Activated CD8-positive, alpha-beta T cell treated with anti-CD3 and anti-CD28 coated beads, Interleukin-2, amount 10 ng/mL, durations not matched to agents 7 days and 5 days (primary cell): ENCODE measurements around the gene CDH13. TPM values are rescaled to one million over a fixed set of nuclear protein-coding genes. Genes with fewer than 3 reads are reported as not detected.

Experiments used
- ATAC-seq: fragments of 150-1000 bp; cut with Tn5 transposase; one replicate; pipeline ENCODE4 v1.10.0; 2021; ENCODE audit warnings: moderate library complexity
- CTCF ChIA-PET: fragments of 350-600 bp; sonication (Branson Sonifier 250); formaldehyde crosslinking; loops from one replicate; lab custom pipeline; 2021; ENCODE audit warnings: antibody characterized with exemption; lab: Charles Lee
- POLR2A ChIA-PET: fragments of 350-600 bp; sonication (Branson Sonifier 250); formaldehyde crosslinking; loops from one replicate; lab custom pipeline; 2021; ENCODE audit warnings: antibody characterized with exemption; lab: Charles Lee
- DNase-seq: peaks from one replicate; pipeline ENCODE4 v3.0.0-alpha.2; 2020
- H3K27ac Mint-ChIP-seq: one replicate; pipeline ENCODE4 v1.8.0; 2021; ENCODE audit warnings: mild to moderate bottlenecking, mixed read lengths
- H3K27me3 Mint-ChIP-seq: one replicate; pipeline ENCODE4 v1.8.0; 2021; ENCODE audit warnings: low read depth, mixed read lengths
- H3K36me3 Mint-ChIP-seq: one replicate; pipeline ENCODE4 v1.8.0; 2021; ENCODE audit warnings: low read depth, mixed read lengths
- H3K4me1 Mint-ChIP-seq: one replicate; pipeline ENCODE4 v1.8.0; 2021; ENCODE audit warnings: low read depth, mixed read lengths
- H3K4me3 Mint-ChIP-seq: one replicate; pipeline ENCODE4 v1.8.0; 2021; ENCODE audit warnings: mild to moderate bottlenecking, mixed read lengths
- H3K9me3 Mint-ChIP-seq: one replicate; pipeline ENCODE4 v1.8.0; 2022; ENCODE audit warnings: mixed read lengths; ENCODE audit not compliant: insufficient read depth
- total RNA-seq, 2 experiments: library from RNA; stranded (reverse); gene quantifications; one replicate each; pipeline ENCODE4 v1.2.3, GENCODE V29; 2021

Gene CDH13
- total RNA-seq, 2 experiments from 2014 or later: not detected

DNA sequence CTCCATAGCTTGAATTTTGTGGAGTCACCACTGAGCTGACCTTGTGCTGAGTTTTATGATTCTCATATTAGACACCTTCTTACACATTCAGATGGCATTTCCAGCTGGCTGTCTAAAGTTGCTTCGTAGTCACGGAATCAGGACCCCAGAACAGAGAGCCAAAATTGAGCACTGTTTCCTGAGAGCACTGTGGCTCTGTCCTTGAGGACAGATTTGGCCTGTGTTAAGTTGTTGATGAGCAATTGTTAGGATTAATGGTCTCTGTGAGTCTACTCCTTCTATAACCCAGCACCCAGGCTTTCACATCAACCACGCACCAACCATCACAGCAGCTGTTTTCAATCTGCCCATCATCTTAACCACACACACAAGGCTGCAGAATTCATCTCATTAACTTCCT is 903.5 kb downstream of the CDH13 start:
- Mint-ChIP-seq H3K4me1 (no peaks in the 10 kb centered on the region), H3K36me3 (no peaks in the 10 kb centered on the region), H3K27me3 (no peaks in the 10 kb centered on the region), H3K9me3 (no peaks in the 10 kb centered on the region), H3K27ac (no peak overlapping the region), H3K4me3 (no peak overlapping the region)
- DNase-seq: no peak
- no peak for ATAC-seq
- POLR2A ChIA-PET: no interaction called here
- CTCF ChIA-PET: no interaction called here

DNA sequence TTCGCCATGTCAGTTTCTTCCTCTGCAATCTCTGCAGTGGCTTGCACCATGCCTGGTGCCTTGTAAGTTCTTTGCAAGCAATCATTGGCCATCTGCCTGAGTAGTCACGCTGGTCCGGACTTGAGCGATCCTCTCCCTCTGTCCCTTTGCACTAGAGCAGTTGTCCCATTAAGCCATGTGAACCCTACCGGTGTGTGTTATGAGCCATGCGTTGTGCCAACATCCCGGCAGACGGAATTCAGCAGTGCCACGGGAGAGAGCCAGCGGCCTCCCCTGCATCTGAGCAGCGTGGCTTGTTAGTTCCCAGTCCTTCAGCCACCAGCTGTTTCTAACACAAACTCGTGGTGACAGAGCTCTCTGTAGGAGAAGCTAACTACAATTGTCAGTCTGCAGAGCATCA is 905.9 kb downstream of the CDH13 start:
- Mint-ChIP-seq H3K27ac (no peak overlapping the region), H3K36me3 (no peaks in the 10 kb centered on the region), H3K9me3 (no peaks in the 10 kb centered on the region), H3K27me3 (no peaks in the 10 kb centered on the region), H3K4me3 (no peak overlapping the region), H3K4me1 (no peaks in the 10 kb centered on the region)
- ChIA-PET POLR2A (no interaction called here), CTCF (no interaction called here)
- no peak for DNase-seq
- ATAC-seq: no peak

DNA sequence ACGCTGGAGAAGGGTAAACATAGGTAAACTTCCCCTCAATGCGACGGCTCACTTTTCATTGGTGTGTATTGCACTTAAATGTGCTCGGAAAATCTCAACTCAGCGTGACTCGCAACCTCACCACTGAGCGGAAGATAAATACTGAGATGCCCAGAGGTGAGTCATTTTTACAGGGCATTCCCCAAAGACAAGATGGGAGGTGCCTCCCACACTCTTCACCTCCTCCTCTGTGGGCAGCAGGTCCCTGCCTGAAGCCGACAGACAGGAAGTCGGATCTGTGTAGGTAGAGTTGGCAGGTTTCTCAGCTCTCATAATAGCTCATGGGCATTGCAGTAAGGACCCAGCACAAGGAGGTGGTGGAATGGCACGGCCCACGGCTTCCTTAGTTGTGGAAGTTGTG is 906.4 kb downstream of the CDH13 start:
- H3K27me3 Mint-ChIP-seq: no peaks in the 10 kb centered on the region
- H3K27ac Mint-ChIP-seq: no peak overlapping the region
- H3K9me3 Mint-ChIP-seq: no peaks in the 10 kb centered on the region
- ATAC-seq (no peak), DNase-seq (no peak)
- H3K4me1 Mint-ChIP-seq: no peaks in the 10 kb centered on the region
- ChIA-PET CTCF (no interaction called here), POLR2A (no interaction called here)
- no peaks in the 10 kb centered on the region for H3K36me3 Mint-ChIP-seq
- no peak overlapping the region for H3K4me3 Mint-ChIP-seq

DNA sequence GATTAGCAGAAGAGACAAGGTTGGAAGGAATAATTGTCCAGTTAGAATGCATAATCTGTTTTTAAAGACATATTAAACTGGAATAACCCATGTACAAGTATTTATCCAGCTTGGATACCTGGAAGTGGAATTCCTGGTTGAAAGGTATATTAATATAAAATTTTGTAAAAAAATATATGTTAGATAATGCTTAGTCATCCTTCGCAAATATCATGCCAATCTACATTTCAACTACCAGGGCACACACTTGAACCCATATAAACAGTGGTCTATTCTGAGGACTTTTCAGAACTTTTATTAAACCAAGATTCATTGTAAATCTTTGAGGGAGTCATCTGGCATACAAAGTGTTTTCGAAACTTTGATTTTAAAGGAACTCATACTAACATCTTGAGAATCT is 911.9 kb downstream of the CDH13 start:
- POLR2A ChIA-PET: no interaction called here

DNA sequence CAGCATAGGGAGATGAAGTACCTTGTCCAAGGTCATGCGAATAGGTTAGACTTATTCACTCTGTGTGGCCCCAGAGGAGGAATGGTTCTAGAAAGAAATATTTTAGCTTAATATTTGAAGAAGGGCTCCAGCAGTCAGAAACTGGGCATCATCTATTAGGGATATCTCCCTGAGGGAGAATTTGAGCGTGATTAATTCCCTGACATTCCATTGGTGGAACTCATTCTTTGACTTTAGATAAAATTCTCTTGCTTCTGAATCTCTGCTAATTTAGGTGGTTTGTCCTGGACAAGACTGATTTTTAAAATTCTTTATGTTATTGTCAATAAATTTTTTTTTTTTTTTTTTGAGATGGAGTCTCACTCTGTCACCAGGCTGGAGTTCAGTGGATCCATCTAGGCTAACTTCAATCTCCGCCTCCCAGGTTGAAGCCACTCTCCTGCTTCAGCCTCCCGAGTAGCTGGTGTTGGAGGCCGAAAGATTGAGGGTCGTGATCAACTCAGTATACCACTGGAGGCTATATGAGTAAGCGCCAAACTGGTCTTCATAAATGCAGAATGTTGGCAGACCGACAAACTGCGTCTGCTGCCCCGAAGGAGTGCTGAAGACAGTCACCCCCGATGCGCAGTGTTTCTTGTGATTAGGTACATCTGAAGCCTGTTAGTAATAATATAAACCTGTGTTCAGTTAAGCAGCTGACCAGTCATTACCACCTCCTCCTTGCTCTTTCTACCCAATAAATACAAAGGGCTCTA is 913.1 kb downstream of the CDH13 start:
- H3K27me3 Mint-ChIP-seq: no peaks in the 10 kb centered on the region
- no peak overlapping the region for H3K27ac Mint-ChIP-seq
- no peak for ATAC-seq
- POLR2A ChIA-PET: no interaction called here
- H3K4me3 Mint-ChIP-seq: no peak overlapping the region
- no peaks in the 10 kb centered on the region for H3K36me3 Mint-ChIP-seq
- DNase-seq: no peak
- no peaks in the 10 kb centered on the region for H3K4me1 Mint-ChIP-seq
- H3K9me3 Mint-ChIP-seq: no peaks in the 10 kb centered on the region
- CTCF ChIA-PET: no interaction called here

More for the DNA sequence above, 911.9 kb downstream of the CDH13 start:
- Mint-ChIP-seq H3K36me3 (no peaks in the 10 kb centered on the region), H3K27ac (no peak overlapping the region), H3K4me3 (no peak overlapping the region), H3K9me3 (no peaks in the 10 kb centered on the region), H3K27me3 (no peaks in the 10 kb centered on the region), H3K4me1 (no peaks in the 10 kb centered on the region)
- ATAC-seq: no peak
- DNase-seq: no peak
- CTCF ChIA-PET: no interaction called here

DNA sequence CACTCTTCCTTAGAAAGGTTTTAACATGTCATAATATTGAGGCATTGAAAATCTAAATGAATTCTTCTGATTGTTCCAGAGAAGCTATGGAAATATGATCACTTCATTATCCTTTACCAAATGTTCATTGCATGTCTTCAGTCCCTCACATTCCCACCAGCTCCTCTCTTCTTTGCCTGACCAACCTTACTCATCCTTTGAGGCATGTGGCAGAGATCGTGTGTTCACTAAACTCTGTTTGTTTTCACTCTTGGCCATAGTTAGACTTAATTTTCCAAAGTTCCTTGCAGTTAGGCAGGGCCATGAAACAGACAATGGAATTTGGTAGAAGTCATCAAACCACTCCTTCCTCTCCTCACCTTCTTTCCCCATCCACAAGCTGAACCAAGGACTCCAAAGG is 914.5 kb downstream of the CDH13 start:
- ChIA-PET CTCF (no interaction called here), POLR2A (no interaction called here)
- no peak overlapping the region for H3K27ac Mint-ChIP-seq
- H3K4me1 Mint-ChIP-seq: no peaks in the 10 kb centered on the region
- no peaks in the 10 kb centered on the region for H3K36me3 Mint-ChIP-seq
- no peak overlapping the region for H3K4me3 Mint-ChIP-seq
- ATAC-seq (no peak), DNase-seq (no peak)
- H3K9me3 Mint-ChIP-seq: no peaks in the 10 kb centered on the region
- H3K27me3 Mint-ChIP-seq: no peaks in the 10 kb centered on the region

DNA sequence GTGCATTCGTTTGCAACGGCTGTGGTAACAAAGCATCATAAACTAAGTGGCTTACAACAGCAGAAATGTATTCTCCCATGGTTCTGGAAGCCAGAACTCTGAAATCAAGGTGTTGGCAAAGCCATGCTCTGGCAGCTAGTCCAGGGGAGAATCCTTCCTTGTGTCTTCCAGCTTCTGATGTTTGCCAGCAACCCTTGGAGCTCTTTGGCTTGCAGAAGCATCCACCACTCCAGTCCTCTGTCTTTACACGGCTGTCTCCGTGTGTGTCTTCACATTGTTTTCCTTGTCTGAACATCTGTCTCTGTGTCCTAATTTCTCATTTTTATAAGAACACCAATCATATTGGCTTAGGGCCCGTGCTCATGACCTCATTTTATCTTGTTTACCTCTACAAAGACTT is 915.7 kb downstream of the CDH13 start:
- Mint-ChIP-seq H3K4me3 (no peak overlapping the region), H3K27ac (no peak overlapping the region), H3K27me3 (no peaks in the 10 kb centered on the region), H3K4me1 (no peaks in the 10 kb centered on the region), H3K36me3 (no peaks in the 10 kb centered on the region), H3K9me3 (no peaks in the 10 kb centered on the region)
- ATAC-seq: no peak
- no peak for DNase-seq
- CTCF ChIA-PET: no interaction called here
- POLR2A ChIA-PET: no interaction called here

DNA sequence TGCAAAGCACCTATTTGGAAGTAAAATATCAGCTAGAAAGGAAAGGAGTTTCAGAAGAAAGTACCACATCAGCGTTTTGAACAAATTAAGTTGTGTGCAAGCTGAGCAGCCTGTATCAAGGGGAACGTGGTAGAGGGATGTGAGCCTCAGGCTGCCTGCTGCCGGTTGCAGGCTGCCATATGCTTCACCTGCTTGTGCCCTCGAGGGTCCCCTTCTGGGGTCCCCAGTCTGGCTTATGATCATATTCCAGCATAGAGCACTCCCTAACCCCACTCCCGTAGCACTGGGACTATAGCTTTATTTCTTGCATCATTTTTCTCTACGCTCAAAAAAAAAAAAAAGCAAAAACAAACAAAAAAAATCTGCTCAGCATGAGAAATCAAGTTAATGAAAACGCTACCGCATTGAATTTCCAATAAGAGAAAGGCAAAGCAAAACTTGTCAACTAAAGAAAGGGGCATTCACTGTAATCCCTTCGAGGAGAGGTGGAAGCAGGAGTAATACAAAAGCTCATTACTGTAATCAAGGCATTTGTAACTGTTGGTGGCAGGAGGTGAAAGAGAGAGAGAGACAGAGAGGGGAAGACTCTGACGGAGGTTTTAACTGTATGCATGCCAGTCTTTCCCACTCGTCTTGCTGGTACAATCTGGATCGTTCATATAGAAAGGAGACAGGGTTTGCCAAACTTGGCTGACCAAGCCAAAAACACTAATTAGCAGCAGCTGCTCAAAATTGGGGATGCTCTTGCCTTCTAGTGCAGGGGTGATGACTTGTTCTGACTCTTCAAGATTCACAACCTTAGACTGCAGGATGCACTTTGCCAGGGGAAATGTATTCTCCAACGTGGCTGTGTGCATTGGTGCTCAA is 922.8 kb downstream of the CDH13 start:
- Mint-ChIP-seq H3K36me3 (no peaks in the 10 kb centered on the region), H3K4me1 (no peaks in the 10 kb centered on the region), H3K4me3 (no peak overlapping the region), H3K27me3 (no peaks in the 10 kb centered on the region), H3K27ac (no peak overlapping the region), H3K9me3 (no peaks in the 10 kb centered on the region)
- DNase-seq (no peak), ATAC-seq (no peak)
- POLR2A ChIA-PET: no interaction called here
- CTCF ChIA-PET: no interaction called here

DNA sequence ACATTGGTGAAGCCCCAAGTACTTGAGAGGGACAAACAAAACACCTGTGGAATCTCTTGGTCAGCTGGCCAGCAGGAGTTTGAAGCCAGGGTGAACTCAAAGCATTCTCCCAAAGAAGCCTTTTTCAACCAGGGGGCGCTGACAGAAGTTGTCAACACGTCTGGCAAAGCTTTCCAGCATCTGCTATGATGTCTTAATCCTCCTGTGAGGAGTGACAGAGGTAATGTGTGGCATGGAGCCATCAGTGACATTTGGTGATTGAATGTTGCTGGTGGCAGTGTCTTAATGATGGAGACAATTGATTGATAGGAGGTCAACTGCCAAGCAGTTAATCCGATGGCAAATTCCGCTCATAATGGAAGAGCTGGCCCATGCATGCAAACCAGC is 923.4 kb downstream of the CDH13 start:
- Mint-ChIP-seq H3K27me3 (no peaks in the 10 kb centered on the region), H3K4me1 (no peaks in the 10 kb centered on the region), H3K9me3 (no peaks in the 10 kb centered on the region), H3K27ac (no peak overlapping the region), H3K36me3 (no peaks in the 10 kb centered on the region), H3K4me3 (no peak overlapping the region)
- ChIA-PET CTCF (no interaction called here), POLR2A (no interaction called here)
- DNase-seq (no peak), ATAC-seq (no peak)

DNA sequence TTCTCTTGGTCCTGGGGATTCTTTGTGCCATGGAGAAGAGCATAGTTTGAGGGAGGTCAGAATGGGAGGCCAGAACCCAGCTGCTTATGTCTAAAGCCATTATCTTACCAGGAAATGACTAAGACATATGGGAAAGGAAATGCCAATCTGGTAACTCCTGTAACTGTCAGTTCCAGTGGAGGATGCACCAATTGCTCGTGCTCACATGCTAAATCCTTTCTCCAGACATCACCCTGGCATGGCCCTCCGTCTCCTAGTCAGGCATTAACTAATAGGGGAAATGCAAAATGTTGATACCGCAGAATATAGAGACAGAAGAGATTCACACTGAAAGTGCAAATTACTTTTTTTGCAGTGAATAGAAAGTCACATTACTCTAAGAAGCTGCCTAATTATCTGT is 925.5 kb downstream of the CDH13 start:
- H3K27me3 Mint-ChIP-seq: no peaks in the 10 kb centered on the region
- H3K4me1 Mint-ChIP-seq: no peaks in the 10 kb centered on the region
- H3K4me3 Mint-ChIP-seq: no peak overlapping the region
- H3K36me3 Mint-ChIP-seq: no peaks in the 10 kb centered on the region
- POLR2A ChIA-PET: no interaction called here
- no peak overlapping the region for H3K27ac Mint-ChIP-seq
- DNase-seq (no peak), ATAC-seq (no peak)
- CTCF ChIA-PET: no interaction called here
- no peaks in the 10 kb centered on the region for H3K9me3 Mint-ChIP-seq

DNA sequence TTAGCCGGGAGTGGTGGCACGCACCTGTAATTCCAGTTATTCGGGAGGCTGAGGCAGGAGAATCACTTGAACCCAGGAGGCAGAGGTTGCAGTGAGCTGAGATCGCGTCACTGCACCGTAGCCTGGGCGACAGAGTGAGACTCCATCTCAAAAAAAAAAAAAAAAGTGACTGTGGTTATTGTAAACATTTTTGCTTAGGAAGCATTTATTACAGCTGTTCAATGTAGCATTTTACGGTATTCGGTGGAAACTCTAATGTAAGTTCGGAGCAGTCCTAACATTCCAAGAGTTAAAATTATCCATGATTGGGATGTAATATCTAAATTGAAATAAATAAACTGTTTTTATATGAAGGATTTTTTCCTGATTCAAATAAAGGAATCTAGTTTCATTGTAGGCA is 926.2 kb downstream of the CDH13 start:
- Mint-ChIP-seq H3K9me3 (no peaks in the 10 kb centered on the region), H3K36me3 (no peaks in the 10 kb centered on the region), H3K27ac (no peak overlapping the region), H3K4me3 (no peak overlapping the region), H3K27me3 (no peaks in the 10 kb centered on the region), H3K4me1 (no peaks in the 10 kb centered on the region)
- CTCF ChIA-PET: no interaction called here
- no peak for DNase-seq
- ATAC-seq: no peak
- POLR2A ChIA-PET: no interaction called here

DNA sequence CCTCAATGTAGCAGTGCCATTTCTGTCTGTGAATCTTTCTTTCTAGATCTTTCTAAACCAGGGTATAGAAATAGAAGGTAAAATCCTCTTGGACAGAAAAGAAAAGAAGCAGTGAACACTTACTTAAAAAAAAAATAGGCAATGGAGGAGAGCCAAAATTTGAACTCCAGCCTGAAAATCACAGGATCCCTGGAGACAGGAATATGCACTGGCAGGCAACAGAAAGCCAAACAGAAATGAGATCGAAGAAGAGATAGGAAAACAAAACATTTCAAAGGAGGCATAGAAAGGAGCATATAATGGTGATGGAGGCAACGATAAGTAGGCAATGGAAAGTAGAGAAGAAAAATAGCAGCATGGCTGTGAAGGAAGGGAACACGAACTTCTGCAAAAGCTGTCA is 927.3 kb downstream of the CDH13 start:
- Mint-ChIP-seq H3K4me3 (no peak overlapping the region), H3K27ac (no peak overlapping the region), H3K36me3 (no peaks in the 10 kb centered on the region), H3K27me3 (no peaks in the 10 kb centered on the region), H3K9me3 (no peaks in the 10 kb centered on the region), H3K4me1 (no peaks in the 10 kb centered on the region)
- ATAC-seq: no peak
- ChIA-PET POLR2A (no interaction called here), CTCF (no interaction called here)
- no peak for DNase-seq
